Measurements from ENCODE around the gene CHST3. TPM values are rescaled to one million over a fixed set of nuclear protein-coding genes. Genes with fewer than 3 reads are reported as not detected.

Gene CHST3
- total RNA-seq, 1 donor from 2014 or later, result 0.83 TPM

DNA sequence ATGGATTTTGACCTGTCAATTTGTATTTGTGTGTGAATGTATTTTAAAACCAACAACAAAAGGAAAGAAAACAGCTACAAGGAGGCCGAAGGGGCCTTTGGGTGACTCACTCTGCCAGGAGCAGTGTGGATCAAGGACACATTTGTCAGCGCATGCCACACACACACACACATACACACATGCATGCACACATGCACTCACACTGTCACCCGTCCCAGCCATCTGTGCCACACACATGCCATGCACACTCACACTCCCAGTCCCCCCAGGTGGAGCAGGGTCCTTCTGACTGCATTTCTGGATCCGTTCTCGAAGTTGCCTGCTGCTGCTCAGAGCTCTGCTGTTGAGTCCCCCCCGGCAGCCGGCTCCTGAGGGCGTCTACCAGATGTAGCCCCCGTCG is 98.2 kb downstream of the CHST3 start:
- Mint-ChIP-seq H3K9me3 (ENCODE audit: unreplicated experiment) (peaks cover 26% of the 10 kb centered on the region), H3K4me3 (ENCODE audit: unreplicated experiment) (no peak overlapping the region), H3K36me3 (ENCODE audit: unreplicated experiment) (peaks cover 4% of the 10 kb centered on the region), H3K27ac (ENCODE audit: unreplicated experiment) (no peak overlapping the region), H3K4me1 (ENCODE audit: low read depth, unreplicated experiment) (peaks cover 27% of the 10 kb centered on the region), H3K27me3 (ENCODE audit: unreplicated experiment) (peaks cover 15% of the 10 kb centered on the region)
- TF ChIP-seq, protein P1, sequence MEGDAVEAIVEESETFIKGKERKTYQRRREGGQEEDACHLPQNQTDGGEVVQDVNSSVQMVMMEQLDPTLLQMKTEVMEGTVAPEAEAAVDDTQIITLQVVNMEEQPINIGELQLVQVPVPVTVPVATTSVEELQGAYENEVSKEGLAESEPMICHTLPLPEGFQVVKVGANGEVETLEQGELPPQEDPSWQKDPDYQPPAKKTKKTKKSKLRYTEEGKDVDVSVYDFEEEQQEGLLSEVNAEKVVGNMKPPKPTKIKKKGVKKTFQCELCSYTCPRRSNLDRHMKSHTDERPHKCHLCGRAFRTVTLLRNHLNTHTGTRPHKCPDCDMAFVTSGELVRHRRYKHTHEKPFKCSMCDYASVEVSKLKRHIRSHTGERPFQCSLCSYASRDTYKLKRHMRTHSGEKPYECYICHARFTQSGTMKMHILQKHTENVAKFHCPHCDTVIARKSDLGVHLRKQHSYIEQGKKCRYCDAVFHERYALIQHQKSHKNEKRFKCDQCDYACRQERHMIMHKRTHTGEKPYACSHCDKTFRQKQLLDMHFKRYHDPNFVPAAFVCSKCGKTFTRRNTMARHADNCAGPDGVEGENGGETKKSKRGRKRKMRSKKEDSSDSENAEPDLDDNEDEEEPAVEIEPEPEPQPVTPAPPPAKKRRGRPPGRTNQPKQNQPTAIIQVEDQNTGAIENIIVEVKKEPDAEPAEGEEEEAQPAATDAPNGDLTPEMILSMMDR (IDR thresholded peaks at IDR 0.05; ENCODE audit: partially characterized antibody, unreplicated experiment), result no peak
- DNase-seq, result no peak

Other genes with a start within 250 kb of the CHST3 start
- not detected for gene C10orf105, start 244.6 kb upstream of the CHST3 start, total RNA-seq (ENCODE audit: unreplicated experiment)
- gene VSIR, start 190.9 kb upstream of the CHST3 start, total RNA-seq (ENCODE audit: unreplicated experiment), result 0.29 TPM
- 737 TPM for gene PSAP, start 113.1 kb upstream of the CHST3 start, total RNA-seq (ENCODE audit: unreplicated experiment)
- gene SPOCK2, start 124.2 kb downstream of the CHST3 start, total RNA-seq (ENCODE audit: unreplicated experiment), result 362 TPM

Measured in glutamatergic neuron (in vitro differentiated cells).